PFSK-1 (cell line): Measurements from ENCODE around the gene ASS1.

Experiments used
- FOXP2 ChIP-seq: optimal IDR thresholded peaks from 2 replicates; pipeline ENCODE3; 2011; ENCODE audit warnings: borderline replicate concordance, control low read depth, inconsistent platforms; ENCODE audit not compliant: insufficient read depth; ENCODE audit errors: extremely low read length, extremely low read depth
- POLR2AphosphoS5 ChIP-seq: IDR thresholded peaks from 2 replicates; pipeline ENCODE4 v1.6.1; 2012; ENCODE audit warnings: low read depth, mild to moderate bottlenecking, control low read depth, low read length, moderate library complexity
- SIN3A ChIP-seq: IDR thresholded peaks from 2 replicates; pipeline ENCODE4 v1.6.1; 2012; ENCODE audit warnings: mild to moderate bottlenecking, low read length, moderate library complexity, borderline replicate concordance; ENCODE audit not compliant: insufficient read depth
- TAF1 ChIP-seq: IDR thresholded peaks from 2 replicates; pipeline ENCODE4 v1.6.1; 2012; ENCODE audit warnings: low read length, control low read depth, borderline replicate concordance; ENCODE audit not compliant: insufficient read depth
- TF ChIP-seq, protein P1 (sequence below), 2 experiments: IDR thresholded peaks; 2 replicates each; pipeline versions ENCODE4 v1.6.1 to v1.8.0; 2011 to 2012; ENCODE audit warnings: low read depth in 2 of 2, low read length in 2 of 2, control low read depth in 1 of 2, inconsistent platforms in 1 of 2, mild to moderate bottlenecking in 1 of 2, moderate library complexity in 1 of 2; ENCODE audit not compliant: insufficient read depth in 1 of 2

The ASS1 gene

GRCh38 chr9:130445268-130445983 is 665 bp downstream of the ASS1 start:
- TF ChIP-seq SIN3A (no peak), FOXP2 (no peak), POLR2AphosphoS5 (no peak), TAF1 (no peak)
- TF ChIP-seq, protein P1, sequence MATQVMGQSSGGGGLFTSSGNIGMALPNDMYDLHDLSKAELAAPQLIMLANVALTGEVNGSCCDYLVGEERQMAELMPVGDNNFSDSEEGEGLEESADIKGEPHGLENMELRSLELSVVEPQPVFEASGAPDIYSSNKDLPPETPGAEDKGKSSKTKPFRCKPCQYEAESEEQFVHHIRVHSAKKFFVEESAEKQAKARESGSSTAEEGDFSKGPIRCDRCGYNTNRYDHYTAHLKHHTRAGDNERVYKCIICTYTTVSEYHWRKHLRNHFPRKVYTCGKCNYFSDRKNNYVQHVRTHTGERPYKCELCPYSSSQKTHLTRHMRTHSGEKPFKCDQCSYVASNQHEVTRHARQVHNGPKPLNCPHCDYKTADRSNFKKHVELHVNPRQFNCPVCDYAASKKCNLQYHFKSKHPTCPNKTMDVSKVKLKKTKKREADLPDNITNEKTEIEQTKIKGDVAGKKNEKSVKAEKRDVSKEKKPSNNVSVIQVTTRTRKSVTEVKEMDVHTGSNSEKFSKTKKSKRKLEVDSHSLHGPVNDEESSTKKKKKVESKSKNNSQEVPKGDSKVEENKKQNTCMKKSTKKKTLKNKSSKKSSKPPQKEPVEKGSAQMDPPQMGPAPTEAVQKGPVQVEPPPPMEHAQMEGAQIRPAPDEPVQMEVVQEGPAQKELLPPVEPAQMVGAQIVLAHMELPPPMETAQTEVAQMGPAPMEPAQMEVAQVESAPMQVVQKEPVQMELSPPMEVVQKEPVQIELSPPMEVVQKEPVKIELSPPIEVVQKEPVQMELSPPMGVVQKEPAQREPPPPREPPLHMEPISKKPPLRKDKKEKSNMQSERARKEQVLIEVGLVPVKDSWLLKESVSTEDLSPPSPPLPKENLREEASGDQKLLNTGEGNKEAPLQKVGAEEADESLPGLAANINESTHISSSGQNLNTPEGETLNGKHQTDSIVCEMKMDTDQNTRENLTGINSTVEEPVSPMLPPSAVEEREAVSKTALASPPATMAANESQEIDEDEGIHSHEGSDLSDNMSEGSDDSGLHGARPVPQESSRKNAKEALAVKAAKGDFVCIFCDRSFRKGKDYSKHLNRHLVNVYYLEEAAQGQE (IDR thresholded peaks at IDR 0.05; ENCODE audit: insufficient read depth in 1 of 2, low read depth in 2 of 2, low read length in 2 of 2) = no peak

DNA sequence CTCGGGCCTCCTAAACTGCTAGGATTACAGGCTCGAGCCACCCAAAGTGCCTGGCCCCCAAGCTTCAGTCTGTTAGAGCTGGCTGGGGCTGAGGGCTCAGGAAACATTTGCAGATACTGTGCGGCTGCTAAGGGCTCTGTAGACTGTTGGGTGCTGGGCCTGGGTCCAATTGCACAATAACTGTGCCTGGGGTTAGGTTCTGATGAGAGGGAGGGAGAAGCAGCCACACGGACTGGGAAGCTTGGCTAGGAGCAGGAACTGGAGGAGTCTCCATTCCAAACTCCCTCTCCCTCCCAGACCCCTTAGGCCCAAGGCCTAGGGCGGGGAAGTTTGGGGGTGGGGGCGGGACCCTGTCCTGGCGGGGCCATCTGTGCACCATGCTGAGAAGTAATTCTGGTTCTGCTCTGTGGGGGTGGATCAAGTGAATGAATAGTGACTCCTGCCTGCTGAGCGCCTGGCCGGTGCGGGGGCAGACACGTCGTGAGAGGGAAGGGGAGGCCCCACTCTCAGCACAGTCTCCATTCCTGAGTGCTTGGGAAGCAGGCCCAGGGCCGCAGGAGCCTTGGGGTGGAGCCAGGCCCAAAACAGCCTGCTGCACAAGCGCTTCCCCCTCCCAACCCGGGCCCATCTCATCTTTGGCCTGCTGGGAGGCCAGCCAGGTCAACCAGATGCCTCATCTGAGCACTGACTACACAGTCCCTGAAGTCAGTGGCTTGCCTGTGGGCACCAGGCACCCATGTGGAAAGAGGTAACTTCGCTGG is 1.5 kb downstream of the ASS1 start:
- TF ChIP-seq FOXP2 = no peak
- no peak for TF ChIP-seq SIN3A
- TF ChIP-seq, protein P1 (IDR thresholded peaks at IDR 0.05; ENCODE audit: insufficient read depth in 1 of 2, low read depth in 2 of 2, low read length in 2 of 2) = no peak
- no peak for TF ChIP-seq TAF1
- TF ChIP-seq POLR2AphosphoS5 = no peak

- no peak for TF ChIP-seq SIN3A
- TF ChIP-seq, protein P1 (IDR thresholded peaks at IDR 0.05; ENCODE audit: insufficient read depth in 1 of 2, low read depth in 2 of 2, low read length in 2 of 2) = no peak
- no peak for TF ChIP-seq TAF1
- no peak for TF ChIP-seq FOXP2
- no peak for TF ChIP-seq POLR2AphosphoS5
Observed at GRCh38 chr9:130447193-130447816, 2.5 kb downstream of the ASS1 start.

DNA sequence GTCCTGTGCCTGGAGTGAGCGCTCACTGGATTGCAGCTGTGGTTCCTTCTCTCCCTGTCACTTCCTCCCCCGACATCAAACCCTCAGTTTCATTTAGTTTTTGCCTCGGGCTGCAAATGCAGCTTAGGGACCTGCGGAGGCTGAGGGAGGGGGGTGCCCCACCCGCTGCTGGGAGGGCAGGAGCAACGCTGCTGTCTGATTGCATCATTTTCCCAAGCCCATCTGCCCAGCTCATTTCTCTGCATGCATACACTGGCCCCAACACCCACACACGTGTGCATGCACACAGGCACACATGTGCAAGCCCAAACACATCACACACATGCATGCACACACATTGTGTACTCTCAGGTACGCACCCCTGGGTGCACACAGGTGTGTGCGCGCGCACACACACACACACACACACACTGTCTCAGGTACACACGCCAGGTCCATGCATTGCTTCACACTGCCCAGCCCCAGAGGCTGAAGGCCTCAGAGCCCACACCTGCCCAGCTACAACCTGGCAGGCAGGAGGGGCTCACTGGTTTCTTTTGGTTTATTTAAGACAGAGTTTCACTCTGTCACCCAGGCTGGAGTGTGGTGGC is 3.4 kb downstream of the ASS1 start:
- TF ChIP-seq POLR2AphosphoS5 (no peak), SIN3A (no peak), FOXP2 (no peak), TAF1 (no peak)
- TF ChIP-seq, protein P1 (IDR thresholded peaks at IDR 0.05; ENCODE audit: insufficient read depth in 1 of 2, low read depth in 2 of 2, low read length in 2 of 2) = no peak
